C1 segment of cervical spinal cord (tissue), 14 donors: ENCODE results near the gene PRELP.
"Not testable (repeated sequence)": the region's sequence is repeated elsewhere in the genome, so short reads cannot be mapped to it uniquely, and the experiment has no call there.

Experiments
- DNase-seq, 14 donors: peaks; one replicate each; lab custom pipeline; 2025; lab: John Stamatoyannopoulos, UW

PRELP gene

GRCh38 chr1:203453616-203454015 lies 22.0 kb upstream of the PRELP start:
- no peak for DNase-seq

DNA sequence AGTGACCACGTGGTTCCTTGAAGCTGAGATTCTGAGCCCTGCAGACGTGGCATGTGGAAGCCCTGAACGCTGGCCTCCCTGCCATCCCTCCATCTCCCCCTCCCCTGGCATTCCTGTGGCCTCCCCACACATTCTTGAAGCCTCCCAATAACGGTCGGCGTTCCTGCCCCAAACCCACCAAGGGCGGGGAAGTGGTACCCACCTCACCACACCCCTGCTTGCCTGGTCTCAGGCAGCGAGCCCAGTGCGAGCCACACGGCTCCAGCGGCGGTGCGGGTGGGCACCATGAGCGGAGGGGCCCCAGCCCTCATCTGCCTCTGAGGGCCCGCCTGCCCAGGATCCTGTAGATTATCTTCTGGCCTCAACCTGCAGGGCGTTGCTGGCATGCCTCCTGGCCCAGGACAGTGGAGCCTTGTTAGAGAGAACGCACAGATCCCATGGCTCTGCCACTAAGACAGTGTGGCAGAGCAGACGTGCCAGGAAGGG lies 20.6 kb upstream of the PRELP start:
- no peak for DNase-seq

- DNase-seq = no peak
Measured at GRCh38 chr1:203455706-203456105, 19.9 kb upstream of the PRELP start.

DNA sequence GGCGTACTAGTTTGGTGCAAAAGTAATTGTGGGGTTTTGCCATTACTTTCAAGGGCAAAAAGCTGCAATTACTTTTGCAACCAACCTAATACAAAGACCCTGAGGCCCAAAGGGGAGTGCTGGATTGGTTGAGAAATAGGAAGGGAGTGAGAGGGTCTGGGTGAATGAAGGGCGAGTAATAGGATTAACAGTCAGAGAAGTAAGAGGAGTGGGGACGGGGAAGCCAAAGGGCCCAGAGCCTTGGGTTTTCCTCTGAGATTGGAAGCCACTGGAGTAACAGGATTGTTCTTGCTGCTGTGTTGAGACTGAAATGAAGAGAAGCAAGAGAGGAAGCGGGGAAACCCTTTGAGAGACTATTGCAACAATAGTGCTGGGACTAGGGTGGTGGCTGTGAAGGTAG lies 19.0 kb upstream of the PRELP start:
- no peak for DNase-seq

- no peak for DNase-seq
Measured at GRCh38 chr1:203458078-203458477, 17.5 kb upstream of the PRELP start.

DNA sequence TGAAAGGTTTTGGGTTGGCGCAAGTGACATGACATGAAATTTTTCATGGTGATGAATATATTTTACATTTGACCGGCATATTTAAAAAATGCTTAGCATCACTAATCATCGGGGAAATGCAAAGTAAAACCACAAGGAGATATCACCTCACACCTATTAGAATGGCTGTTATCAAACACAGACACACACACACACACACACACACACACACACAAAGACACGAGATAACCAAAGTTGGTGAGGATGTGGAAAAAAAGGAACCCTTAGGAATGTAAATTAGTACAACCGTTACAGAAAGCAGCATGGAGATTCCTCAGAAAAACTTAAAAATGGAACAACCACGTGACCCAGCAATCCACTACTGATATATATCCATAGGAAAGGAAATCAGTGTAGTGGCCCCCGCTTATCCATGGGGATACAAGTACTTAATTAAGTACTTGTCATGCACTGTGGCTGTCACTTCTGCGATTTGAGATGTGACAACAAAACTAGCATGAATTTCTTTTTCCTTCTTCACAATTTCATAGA lies 15.9 kb upstream of the PRELP start:
- DNase-seq = no peak

GRCh38 chr1:203461717-203462116 lies 13.9 kb upstream of the PRELP start:
- DNase-seq = no peak

GRCh38 chr1:203462143-203462542 lies 13.5 kb upstream of the PRELP start:
- no peak for DNase-seq

GRCh38 chr1:203462878-203463277 lies 12.7 kb upstream of the PRELP start:
- DNase-seq = no peak

- DNase-seq = no peak
Measured at GRCh38 chr1:203463469-203464062, 12.0 kb upstream of the PRELP start.

DNA sequence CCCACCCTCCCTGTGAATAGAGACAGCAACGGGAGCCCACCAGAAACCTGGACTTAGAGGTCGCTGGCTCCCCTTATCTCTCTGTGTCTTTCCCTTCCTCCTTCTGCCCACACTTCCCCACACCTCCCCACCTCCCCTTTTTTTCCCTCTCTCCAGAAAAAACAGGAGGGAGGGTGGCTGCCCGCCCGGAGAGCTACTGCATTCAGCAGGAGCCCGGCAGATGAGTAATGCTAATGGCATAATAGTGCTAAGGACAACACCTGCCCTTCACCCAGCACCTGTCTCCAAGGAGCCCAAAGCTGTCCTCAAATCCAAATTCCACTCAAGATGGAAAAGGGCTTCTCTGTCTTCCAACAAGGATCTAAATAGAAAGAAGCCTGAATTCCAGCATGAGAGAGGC lies 11.4 kb upstream of the PRELP start:
- no peak for DNase-seq

DNA sequence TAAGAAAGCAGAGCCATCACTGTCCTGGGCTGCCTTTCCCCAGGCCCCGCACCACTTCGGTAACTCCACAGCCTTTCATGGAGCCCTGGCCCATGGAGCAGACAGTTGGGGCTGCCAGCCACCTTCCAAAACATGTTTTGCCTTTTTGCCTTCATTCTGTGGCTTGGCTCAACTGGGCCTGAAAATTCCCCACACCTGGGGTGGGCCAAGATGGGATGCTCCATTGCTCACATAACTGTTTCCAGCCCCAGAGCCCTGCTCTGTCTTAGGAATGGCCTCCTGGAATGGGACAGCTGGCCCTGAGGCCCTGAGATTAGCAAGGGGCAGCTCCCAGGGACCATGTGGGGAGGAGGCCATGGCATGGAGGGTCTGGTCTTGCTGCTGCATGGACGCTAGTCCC lies 10.9 kb upstream of the PRELP start:
- DNase-seq = no peak

GRCh38 chr1:203465146-203465798 lies 10.3 kb upstream of the PRELP start:
- DNase-seq = peak in 1 of 14 donors; percentile 20

- DNase-seq = peak in 3 of 14 donors; percentile 20 to 39 (median 28)
Measured at GRCh38 chr1:203465948-203466347, 9.7 kb upstream of the PRELP start.

DNA sequence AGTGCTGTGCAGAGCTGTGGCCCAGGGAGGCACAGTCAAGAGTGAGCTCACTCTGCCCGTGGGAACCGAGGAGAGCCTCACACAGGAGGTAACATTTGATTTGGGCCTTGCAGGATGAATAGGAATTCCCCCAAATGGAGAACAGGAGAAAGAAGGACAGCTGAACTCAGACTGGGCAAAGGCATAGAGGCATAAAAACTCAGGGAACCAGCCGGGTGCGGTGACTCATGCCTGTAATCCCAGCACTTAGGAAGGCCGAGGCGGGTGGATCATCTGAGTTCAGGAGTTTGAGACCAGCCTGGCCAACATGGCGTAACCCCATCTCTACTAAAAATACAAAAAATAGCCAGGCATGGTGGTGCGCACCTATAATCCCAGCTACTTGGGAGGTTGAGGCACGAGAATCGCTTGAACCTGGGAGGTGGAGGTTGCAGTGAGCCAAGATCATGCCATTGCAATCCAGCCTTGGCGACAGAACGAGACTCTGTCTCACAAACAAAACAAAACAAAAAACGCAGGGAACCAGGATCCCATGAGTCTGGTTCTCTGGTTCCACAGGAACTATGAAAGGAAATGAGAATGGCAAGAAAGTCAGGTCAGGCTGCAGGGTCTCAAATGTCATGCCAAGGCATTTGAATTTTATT lies 8.6 kb upstream of the PRELP start:
- DNase-seq = not testable (repeated sequence)

DNA sequence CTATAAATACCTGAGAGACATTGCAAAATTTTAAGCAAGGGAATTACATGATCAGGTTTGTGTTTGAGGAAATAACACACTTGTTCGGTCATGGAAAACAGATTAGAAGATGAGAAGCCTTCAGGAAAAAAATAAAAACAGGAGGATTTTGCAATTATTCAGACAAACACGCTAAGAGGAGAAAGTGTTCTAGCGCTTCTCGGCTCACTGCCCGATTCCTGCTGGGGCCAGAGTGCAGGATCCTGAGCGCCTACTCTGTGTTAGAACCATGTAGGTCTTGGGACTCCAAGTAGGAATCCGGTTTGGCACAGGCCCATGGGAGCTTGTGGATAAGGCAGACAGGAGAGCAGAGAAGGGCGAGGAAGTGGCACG lies 8.1 kb upstream of the PRELP start:
- peak in 1 of 14 donors; percentile 35 for DNase-seq

- no peak for DNase-seq
Measured at GRCh38 chr1:203468326-203468725, 7.3 kb upstream of the PRELP start.

DNA sequence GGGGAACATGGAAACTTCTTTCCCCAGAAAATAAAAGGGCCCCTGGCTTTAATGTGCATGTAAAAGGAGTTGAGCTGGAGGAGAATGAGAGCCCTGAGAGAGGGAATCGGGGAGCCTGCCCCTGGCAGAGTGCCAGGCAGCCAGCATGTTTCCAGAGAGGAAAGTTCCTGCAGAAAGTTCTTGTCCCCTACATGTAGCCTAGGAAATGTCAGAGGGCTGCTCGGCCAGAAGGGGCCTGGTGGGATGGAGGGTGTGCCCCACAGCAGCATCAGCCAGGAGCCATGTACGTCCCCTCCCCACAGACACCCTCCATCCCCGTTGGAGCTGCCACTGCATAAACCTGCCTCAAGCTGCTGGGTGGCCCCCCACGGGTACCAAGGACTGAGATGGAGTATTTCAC lies 5.4 kb upstream of the PRELP start:
- no peak for DNase-seq

GRCh38 chr1:203471841-203472240 lies 3.8 kb upstream of the PRELP start:
- no peak for DNase-seq

GRCh38 chr1:203473281-203473680 lies 2.3 kb upstream of the PRELP start:
- DNase-seq = no peak

DNA sequence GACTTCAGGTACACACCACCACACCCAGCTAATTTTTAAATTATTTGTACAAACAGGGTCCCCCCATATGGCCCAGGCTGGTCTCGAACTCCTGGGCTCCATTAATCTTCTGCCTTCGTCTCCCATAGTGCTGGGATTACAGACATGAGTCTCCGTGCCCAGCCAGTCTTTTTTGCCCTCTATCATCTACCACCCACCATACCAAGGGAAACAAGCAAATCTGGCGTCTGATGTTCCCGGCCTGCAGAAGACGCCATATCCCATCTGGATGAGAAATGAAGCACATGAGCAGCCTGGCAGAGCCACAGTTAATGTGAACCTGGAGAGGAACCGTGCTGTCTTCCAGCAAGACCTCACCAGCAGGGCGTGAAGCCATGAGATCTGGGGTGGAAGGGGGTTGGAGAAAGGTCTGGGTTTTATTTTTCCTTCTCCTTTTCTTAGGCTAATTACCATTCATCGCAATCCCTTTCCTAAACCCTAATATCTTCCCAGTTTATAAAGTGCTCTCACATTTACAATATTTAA lies 1.8 kb upstream of the PRELP start:
- DNase-seq = no peak

- no peak for DNase-seq
Measured at GRCh38 chr1:203476216-203476814, 709 bp downstream of the PRELP start.
